Activated CD8-positive, alpha-beta T cell treated with anti-CD3 and anti-CD28 coated beads, Interleukin-2, amount 10 ng/mL, durations not matched to agents 7 days and 5 days (primary cell): Measurements from ENCODE around the gene C1orf141. TPM values are rescaled to one million over a fixed set of nuclear protein-coding genes. Genes with fewer than 3 reads are reported as not detected.
"Not testable (repeated sequence)": the region's sequence is repeated elsewhere in the genome, so short reads cannot be mapped to it uniquely, and the experiment has no call there.

Experiments
- ATAC-seq: fragments of 150-1000 bp; cut with Tn5 transposase; one replicate; pipeline ENCODE4 v1.10.0; 2021; ENCODE audit warnings: moderate library complexity
- CTCF ChIA-PET: fragments of 350-600 bp; sonication (Branson Sonifier 250); formaldehyde crosslinking; loops from one replicate; lab custom pipeline; 2021; ENCODE audit warnings: antibody characterized with exemption; lab: Charles Lee
- POLR2A ChIA-PET: fragments of 350-600 bp; sonication (Branson Sonifier 250); formaldehyde crosslinking; loops from one replicate; lab custom pipeline; 2021; ENCODE audit warnings: antibody characterized with exemption; lab: Charles Lee
- DNase-seq: peaks from one replicate; pipeline ENCODE4 v3.0.0-alpha.2; 2020
- H3K27ac Mint-ChIP-seq: one replicate; pipeline ENCODE4 v1.8.0; 2021; ENCODE audit warnings: mild to moderate bottlenecking, mixed read lengths
- H3K27me3 Mint-ChIP-seq: one replicate; pipeline ENCODE4 v1.8.0; 2021; ENCODE audit warnings: low read depth, mixed read lengths
- H3K36me3 Mint-ChIP-seq: one replicate; pipeline ENCODE4 v1.8.0; 2021; ENCODE audit warnings: low read depth, mixed read lengths
- H3K4me1 Mint-ChIP-seq: one replicate; pipeline ENCODE4 v1.8.0; 2021; ENCODE audit warnings: low read depth, mixed read lengths
- H3K4me3 Mint-ChIP-seq: one replicate; pipeline ENCODE4 v1.8.0; 2021; ENCODE audit warnings: mild to moderate bottlenecking, mixed read lengths
- H3K9me3 Mint-ChIP-seq: one replicate; pipeline ENCODE4 v1.8.0; 2022; ENCODE audit warnings: mixed read lengths; ENCODE audit not compliant: insufficient read depth
- total RNA-seq, 2 experiments: library from RNA; stranded (reverse); gene quantifications; one replicate each; pipeline ENCODE4 v1.2.3, GENCODE V29; 2021

Gene C1orf141
- total RNA-seq, 2 experiments from 2014 or later, result not detected

- ChIA-PET POLR2A (no interaction called here), CTCF (no interaction called here)
- Mint-ChIP-seq H3K27ac (no peak overlapping the region), H3K9me3 (no peaks in the 10 kb centered on the region), H3K4me1 (no peaks in the 10 kb centered on the region), H3K36me3 (peaks cover 2% of the 10 kb centered on the region), H3K27me3 (peaks cover 2% of the 10 kb centered on the region), H3K4me3 (no peak overlapping the region)
- ATAC-seq, result no peak
- no peak for DNase-seq
Measured at GRCh38 chr1:67088440-67088839, 46.3 kb downstream of the C1orf141 start.

GRCh38 chr1:67085326-67085725 lies 49.4 kb downstream of the C1orf141 start:
- CTCF ChIA-PET, result interaction anchor here (0.7 kb wide), 1 partner anchor 127 kb away, joined by 4 read pairs; no protein-coding TSS in a partner anchor
- no peaks in the 10 kb centered on the region for H3K27me3 Mint-ChIP-seq

DNA sequence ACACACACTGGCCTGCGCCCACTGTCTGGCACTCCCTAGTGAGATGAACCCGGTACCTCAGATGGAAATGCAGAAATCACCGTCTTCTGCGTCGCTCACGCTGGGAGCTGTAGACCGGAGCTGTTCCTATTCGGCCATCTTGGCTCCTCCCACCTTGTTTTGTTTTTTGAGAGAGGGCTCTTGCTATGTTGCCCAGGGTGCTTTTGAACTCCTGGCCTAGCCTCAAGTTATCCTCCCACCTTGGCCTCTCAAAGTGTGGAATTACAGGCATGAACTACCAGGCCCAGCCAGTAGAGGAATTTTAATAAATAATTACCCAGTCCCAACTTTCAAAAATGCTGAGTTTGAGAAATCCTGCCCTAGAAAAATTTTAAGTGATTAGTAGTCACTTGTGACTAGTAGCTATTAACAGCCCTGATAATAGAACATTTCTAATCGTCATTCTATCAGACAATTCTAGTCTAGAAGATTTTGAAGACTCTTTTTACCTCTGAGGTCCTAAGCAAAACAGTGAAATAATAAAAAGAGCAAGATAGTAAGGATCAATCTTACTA lies 49.9 kb downstream of the C1orf141 start:
- DNase-seq (no peak), ATAC-seq (no peak)
- Mint-ChIP-seq H3K4me1 (no peaks in the 10 kb centered on the region), H3K27ac (no peak overlapping the region), H3K4me3 (no peak overlapping the region), H3K9me3 (no peaks in the 10 kb centered on the region), H3K36me3 (peaks cover 2% of the 10 kb centered on the region), H3K27me3 (no peaks in the 10 kb centered on the region)
- POLR2A ChIA-PET, result no interaction called here
- CTCF ChIA-PET, result interaction anchor here (0.7 kb wide), 1 partner anchor 128 kb away, joined by 4 read pairs; no protein-coding TSS in a partner anchor

More at GRCh38 chr1:67085326-67085725, 49.4 kb downstream of the C1orf141 start:
- H3K4me3 Mint-ChIP-seq, result no peak overlapping the region
- H3K27ac Mint-ChIP-seq, result no peak overlapping the region
- peaks cover 2% of the 10 kb centered on the region for H3K36me3 Mint-ChIP-seq
- no peaks in the 10 kb centered on the region for H3K9me3 Mint-ChIP-seq
- POLR2A ChIA-PET, result no interaction called here
- no peak for ATAC-seq
- no peak for DNase-seq
- no peaks in the 10 kb centered on the region for H3K4me1 Mint-ChIP-seq

DNA sequence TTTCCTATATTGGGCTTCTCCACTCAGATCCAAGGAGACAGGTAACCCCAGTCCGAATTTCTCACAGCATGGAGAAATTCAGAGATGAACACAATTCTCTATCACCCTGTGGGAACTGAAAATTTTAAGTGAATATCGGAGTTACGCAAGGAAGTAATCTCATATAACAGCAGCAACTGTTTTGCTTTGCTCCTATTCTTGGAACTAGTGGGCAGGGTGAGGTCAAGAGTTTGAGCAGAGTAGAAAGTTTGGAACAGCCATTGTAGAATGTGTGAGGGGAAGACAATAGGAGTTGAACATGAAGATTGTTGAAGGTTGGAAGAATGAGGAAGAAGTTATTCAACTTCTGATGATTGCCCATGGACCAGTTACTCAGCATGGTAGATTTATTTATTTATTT lies 56.5 kb downstream of the C1orf141 start:
- H3K36me3 Mint-ChIP-seq, result no peaks in the 10 kb centered on the region
- ChIA-PET POLR2A (no interaction called here), CTCF (no interaction called here)
- H3K27ac Mint-ChIP-seq, result no peak overlapping the region
- ATAC-seq (no peak), DNase-seq (no peak)
- no peaks in the 10 kb centered on the region for H3K9me3 Mint-ChIP-seq
- no peak overlapping the region for H3K4me3 Mint-ChIP-seq
- H3K27me3 Mint-ChIP-seq, result no peaks in the 10 kb centered on the region
- H3K4me1 Mint-ChIP-seq, result no peaks in the 10 kb centered on the region

- no peak overlapping the region for H3K27ac Mint-ChIP-seq
- no peak for DNase-seq
- H3K9me3 Mint-ChIP-seq, result no peaks in the 10 kb centered on the region
- no peaks in the 10 kb centered on the region for H3K4me1 Mint-ChIP-seq
- no peak overlapping the region for H3K4me3 Mint-ChIP-seq
- ChIA-PET POLR2A (no interaction called here), CTCF (no interaction called here)
- peaks cover 2% of the 10 kb centered on the region for H3K36me3 Mint-ChIP-seq
- peaks cover 1% of the 10 kb centered on the region for H3K27me3 Mint-ChIP-seq
- no peak for ATAC-seq
Measured at GRCh38 chr1:67077593-67077992, 57.2 kb downstream of the C1orf141 start.

- no peak overlapping the region for H3K4me3 Mint-ChIP-seq
- no peak for DNase-seq
- ChIA-PET POLR2A (no interaction called here), CTCF (no interaction called here)
- H3K36me3 Mint-ChIP-seq, result peaks cover 5% of the 10 kb centered on the region
- H3K4me1 Mint-ChIP-seq, result no peaks in the 10 kb centered on the region
- peaks cover 3% of the 10 kb centered on the region for H3K27me3 Mint-ChIP-seq
- no peak for ATAC-seq
- H3K27ac Mint-ChIP-seq, result no peak overlapping the region
- peaks cover 18% of the 10 kb centered on the region for H3K9me3 Mint-ChIP-seq
Measured at GRCh38 chr1:67072749-67073148, 62.0 kb downstream of the C1orf141 start.

DNA sequence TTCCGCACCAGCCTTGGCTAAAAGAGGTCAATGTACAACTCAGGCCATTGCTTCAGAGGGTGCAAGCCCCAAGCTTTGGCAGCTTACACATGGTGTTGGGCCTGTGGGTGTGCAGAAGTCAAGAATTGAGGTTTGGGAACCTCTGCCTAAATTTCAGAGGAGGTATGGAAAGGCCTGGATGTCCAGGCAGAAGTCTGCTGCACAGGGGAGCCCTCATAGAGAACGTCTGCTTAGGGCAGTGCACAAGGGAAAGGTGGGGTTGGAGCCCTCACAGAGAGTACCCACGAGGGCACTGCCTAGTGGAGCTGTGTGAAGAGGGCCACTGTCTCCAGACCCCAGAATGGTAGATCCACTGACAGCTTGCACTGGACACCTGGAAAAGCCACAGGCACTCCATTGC lies 67.1 kb downstream of the C1orf141 start:
- DNase-seq, H3K27ac Mint-ChIP-seq, H3K4me1 Mint-ChIP-seq, ATAC-seq, POLR2A ChIA-PET, H3K36me3 Mint-ChIP-seq, CTCF ChIA-PET, H3K4me3 Mint-ChIP-seq: not testable (repeated sequence)
- Mint-ChIP-seq H3K9me3 (peaks cover 26% of the 10 kb centered on the region), H3K27me3 (peaks cover 12% of the 10 kb centered on the region)

DNA sequence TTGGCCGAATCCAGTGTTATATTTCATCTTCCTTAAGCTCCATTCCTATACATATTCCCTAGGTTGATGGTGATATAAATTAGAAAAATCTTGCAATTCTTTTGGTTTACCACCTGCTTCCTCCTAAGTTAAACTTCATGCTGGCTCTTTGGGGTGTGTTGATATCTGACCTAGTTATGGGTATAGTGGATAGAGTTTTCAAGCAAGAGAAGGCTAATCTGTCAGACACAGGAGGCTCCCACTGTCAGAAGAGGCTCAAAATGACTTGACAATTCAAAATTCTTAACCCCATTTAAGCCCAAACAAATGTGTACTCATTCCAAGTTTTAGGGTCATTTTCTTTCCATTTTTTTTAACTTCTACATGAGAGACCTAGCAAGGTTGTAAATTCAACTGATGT lies 72.4 kb downstream of the C1orf141 start:
- Mint-ChIP-seq H3K4me1 (no peaks in the 10 kb centered on the region), H3K27ac (no peak overlapping the region), H3K36me3 (no peaks in the 10 kb centered on the region), H3K9me3 (peaks cover 8% of the 10 kb centered on the region), H3K4me3 (no peak overlapping the region), H3K27me3 (peaks cover 12% of the 10 kb centered on the region)
- DNase-seq, result no peak
- no peak for ATAC-seq
- POLR2A ChIA-PET, result no interaction called here
- CTCF ChIA-PET, result no interaction called here

- no peaks in the 10 kb centered on the region for H3K4me1 Mint-ChIP-seq
- no peak overlapping the region for H3K27ac Mint-ChIP-seq
- ChIA-PET CTCF (interaction anchor here (1.1 to 1.9 kb wide), 3 partner anchors 43 to 152 kb away, joined by 3 to 6 read pairs (median 5); no protein-coding TSS in a partner anchor), POLR2A (no interaction called here)
- H3K36me3 Mint-ChIP-seq, result no peaks in the 10 kb centered on the region
- DNase-seq, result no peak
- no peaks in the 10 kb centered on the region for H3K9me3 Mint-ChIP-seq
- no peak for ATAC-seq
- H3K4me3 Mint-ChIP-seq, result no peak overlapping the region
- peaks cover 15% of the 10 kb centered on the region for H3K27me3 Mint-ChIP-seq
Measured at GRCh38 chr1:67061266-67061665, 73.5 kb downstream of the C1orf141 start.

DNA sequence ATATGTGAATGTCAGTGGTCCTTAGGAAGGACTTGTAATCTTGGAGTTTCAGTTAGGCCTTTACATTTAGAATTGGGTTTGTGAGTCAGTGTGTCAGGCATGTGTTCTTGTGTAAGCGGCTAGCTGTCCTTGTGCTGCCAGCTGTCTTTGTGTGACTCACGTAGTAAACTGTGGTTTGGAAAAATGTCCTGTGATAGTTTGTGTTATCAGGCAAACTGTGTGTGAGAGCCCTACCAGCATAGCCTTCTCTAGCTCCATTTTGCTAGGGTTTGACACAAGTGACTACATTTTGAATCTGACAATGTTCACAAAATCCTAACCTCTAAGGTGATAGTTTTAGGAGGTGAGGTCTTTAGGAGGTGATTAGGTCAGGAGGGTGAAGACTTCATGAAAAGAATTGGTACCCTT lies 74.0 kb downstream of the C1orf141 start:
- Mint-ChIP-seq H3K4me3 (no peak overlapping the region), H3K9me3 (no peaks in the 10 kb centered on the region), H3K27ac (no peak overlapping the region), H3K27me3 (peaks cover 17% of the 10 kb centered on the region), H3K36me3 (no peaks in the 10 kb centered on the region), H3K4me1 (no peaks in the 10 kb centered on the region)
- ChIA-PET POLR2A (interaction anchor here (0.5 kb wide), 1 partner anchor 152 kb away, joined by 6 read pairs; no protein-coding TSS in a partner anchor), CTCF (interaction anchor here (0.6 to 1.9 kb wide), 5 partner anchors 10 to 153 kb away, joined by 3 to 6 read pairs (median 3); no protein-coding TSS in a partner anchor)
- ATAC-seq (no peak), DNase-seq (no peak)

- ChIA-PET CTCF (no interaction called here), POLR2A (interaction anchor here (0.8 kb wide), 1 partner anchor 1219 kb away, joined by 3 read pairs; no protein-coding TSS in a partner anchor)
- H3K4me1 Mint-ChIP-seq, result peaks cover 6% of the 10 kb centered on the region
- no peak overlapping the region for H3K4me3 Mint-ChIP-seq
- no peaks in the 10 kb centered on the region for H3K36me3 Mint-ChIP-seq
- no peak for ATAC-seq
- no peak overlapping the region for H3K27ac Mint-ChIP-seq
- peaks cover 13% of the 10 kb centered on the region for H3K27me3 Mint-ChIP-seq
- no peak for DNase-seq
- H3K9me3 Mint-ChIP-seq, result no peaks in the 10 kb centered on the region
Measured at GRCh38 chr1:67059346-67059745, 75.4 kb downstream of the C1orf141 start.

DNA sequence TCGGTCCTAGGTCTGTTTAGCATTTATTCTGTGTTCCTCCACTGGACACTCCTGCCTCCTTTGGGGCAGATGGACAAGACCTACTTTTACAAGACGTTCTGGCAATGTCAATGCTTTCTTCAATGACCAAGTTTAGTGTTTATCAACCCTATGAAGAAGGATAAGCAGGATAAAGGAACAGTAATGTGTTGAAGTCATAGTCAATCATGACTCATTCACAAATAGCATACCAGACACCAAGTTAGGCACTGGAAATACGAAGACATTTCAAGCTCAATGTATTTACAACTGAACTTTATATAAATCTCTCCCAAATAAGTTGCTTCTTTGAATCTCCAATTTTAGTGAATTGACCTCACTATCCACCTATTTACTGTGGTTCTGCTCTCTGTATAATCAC lies 76.0 kb downstream of the C1orf141 start:
- no peaks in the 10 kb centered on the region for H3K9me3 Mint-ChIP-seq
- ATAC-seq (no peak), DNase-seq (no peak)
- ChIA-PET POLR2A (interaction anchor here (0.8 kb wide), 1 partner anchor 1219 kb away, joined by 3 read pairs; no protein-coding TSS in a partner anchor), CTCF (interaction anchor here (0.9 kb wide), 1 partner anchor 91 kb away, joined by 3 read pairs; no protein-coding TSS in a partner anchor)
- H3K36me3 Mint-ChIP-seq, result no peaks in the 10 kb centered on the region
- H3K4me3 Mint-ChIP-seq, result no peak overlapping the region
- no peak overlapping the region for H3K27ac Mint-ChIP-seq
- peaks cover 8% of the 10 kb centered on the region for H3K4me1 Mint-ChIP-seq
- H3K27me3 Mint-ChIP-seq, result peaks cover 10% of the 10 kb centered on the region
